ENCODE results near the gene GAS2L2.

The GAS2L2 gene

DNA sequence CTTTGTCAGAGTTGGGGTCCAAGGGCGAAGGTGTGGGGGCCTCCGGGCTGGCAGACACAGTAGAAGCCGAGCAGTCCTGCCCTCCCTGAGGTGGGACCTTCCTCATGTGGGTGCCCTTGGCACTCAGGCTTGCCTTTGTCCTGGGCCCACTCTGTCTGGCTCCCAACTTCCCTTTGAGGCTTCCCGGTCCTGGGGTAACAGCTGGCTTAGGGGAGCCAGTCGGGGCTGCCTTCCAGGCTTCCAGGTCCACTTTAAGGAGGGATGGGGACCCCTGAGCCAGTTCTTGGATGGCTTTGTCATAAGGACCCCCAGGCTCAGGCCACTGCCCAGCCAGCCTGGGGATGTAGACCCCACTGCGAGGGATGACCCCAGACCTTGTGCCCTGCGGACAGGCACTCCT is 7.8 kb downstream of the GAS2L2 start:
- peak; percentile 50 for DNase-seq

- no peak for DNase-seq
These were observed 8.2 kb downstream of the GAS2L2 start for GRCh38 chr17:35744830-35745229.

GRCh38 chr17:35743626-35744328 is 9.3 kb downstream of the GAS2L2 start:
- DNase-seq: peak; percentile 85

DNA sequence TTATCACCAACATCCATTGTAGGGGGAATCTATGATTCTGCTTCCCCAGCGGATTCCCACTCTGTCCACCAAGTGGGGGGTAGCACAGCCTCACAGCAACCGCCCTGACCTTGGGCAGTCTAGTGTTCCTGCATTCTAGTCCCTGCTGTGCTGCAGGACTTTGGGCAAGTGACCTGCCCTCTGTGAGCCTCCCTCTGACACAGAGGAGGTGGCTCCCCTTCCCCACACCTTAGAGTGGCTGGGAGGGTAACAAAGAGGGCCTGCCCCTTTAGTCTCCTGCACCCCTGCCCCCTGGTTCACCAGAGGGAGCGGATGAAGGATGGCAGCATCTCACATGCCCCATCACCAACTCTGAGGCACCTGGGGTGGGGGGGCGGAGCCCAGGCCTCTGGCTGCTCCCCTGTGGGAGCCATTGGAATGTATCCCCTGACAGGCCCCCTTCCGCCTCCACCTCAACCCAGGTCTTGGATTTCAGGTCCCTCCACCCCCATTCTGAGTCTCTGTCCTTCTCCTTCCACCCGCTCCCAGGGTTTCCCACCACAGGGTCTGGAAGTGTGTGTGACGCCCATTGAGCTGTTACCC is 10.1 kb downstream of the GAS2L2 start:
- no peak for DNase-seq

DNA sequence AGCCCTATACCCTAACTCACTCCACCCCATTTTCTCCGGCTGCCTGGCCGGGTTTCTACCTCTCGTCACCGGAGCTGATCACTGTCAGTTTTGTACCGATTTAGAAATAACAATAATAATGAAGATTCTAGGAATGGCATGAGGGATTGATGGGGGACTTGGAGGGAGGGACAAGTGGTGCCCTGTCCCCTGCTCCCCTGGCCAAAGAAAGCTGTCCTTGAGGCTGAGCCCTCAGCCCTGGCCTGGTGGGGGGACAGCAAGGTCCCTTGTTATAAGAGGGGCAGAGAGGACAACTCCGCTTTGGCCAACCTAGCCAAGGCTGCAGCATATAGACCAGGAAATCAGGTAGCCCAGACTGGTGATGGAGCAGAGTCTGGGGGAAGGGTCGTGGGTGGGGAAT is 10.5 kb downstream of the GAS2L2 start:
- DNase-seq: no peak

DNA sequence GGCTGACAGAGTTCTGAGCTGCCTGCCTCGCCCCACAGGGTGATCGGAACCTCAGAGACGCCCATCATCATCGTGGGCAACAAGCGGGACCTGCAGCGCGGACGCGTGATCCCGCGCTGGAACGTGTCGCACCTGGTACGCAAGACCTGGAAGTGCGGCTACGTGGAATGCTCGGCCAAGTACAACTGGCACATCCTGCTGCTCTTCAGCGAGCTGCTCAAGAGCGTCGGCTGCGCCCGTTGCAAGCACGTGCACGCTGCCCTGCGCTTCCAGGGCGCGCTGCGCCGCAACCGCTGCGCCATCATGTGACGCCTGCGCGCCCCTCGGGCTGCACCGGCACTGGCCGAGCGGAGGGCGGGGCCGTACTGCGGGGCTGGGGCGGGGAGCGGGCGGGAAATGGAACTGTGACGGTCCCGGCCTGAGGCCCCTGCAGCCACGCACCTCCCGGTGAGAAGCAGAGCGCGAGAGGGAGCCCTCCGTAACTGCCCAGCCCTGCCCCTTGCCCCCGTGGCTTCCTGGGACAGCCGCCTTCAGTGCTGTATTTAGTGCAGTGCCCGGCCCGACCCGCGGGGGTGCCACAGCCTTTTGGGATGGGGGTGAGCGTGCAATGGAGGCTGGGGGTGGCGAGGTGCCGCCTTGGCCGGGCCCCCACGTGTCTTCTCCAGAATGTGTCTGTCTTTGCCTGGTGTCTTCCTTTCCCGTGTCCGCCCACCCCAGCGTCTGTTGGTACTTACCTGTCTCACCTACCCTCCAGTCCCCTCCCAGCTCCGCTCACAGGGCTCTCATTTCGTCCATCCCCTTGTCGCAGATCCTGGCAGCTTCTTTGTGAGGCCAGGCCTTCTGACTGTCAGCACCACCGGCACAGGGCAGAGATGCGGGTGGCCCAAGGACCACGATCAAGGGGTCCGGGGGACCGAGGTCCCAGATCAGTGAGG is 11.8 kb downstream of the GAS2L2 start:
- peak; percentile 72 for DNase-seq

- DNase-seq: no peak
These were observed 12.8 kb downstream of the GAS2L2 start for GRCh38 chr17:35740216-35740615.

- no peak for DNase-seq
These were observed 14.4 kb downstream of the GAS2L2 start for GRCh38 chr17:35738519-35739133.

DNA sequence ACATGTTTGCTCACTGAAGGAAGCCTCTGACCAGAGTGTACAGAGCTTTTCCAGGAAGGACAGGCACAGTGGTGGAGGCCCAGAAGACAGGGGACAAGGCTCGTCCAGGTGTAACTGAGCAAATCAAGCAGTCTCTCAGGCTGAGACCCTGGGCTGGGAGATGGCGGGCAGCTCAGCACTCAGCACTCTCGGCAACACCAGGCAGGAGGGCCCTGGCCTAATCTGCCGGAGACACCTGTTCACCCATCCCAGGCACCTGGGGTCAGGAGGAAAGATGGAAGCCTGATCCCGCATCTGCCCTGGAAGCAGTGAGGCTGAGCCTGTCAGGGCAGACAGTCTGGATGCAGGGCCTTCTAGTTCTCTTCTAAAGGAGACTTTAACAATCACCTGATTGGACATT is 16.8 kb downstream of the GAS2L2 start:
- no peak for DNase-seq

DNA sequence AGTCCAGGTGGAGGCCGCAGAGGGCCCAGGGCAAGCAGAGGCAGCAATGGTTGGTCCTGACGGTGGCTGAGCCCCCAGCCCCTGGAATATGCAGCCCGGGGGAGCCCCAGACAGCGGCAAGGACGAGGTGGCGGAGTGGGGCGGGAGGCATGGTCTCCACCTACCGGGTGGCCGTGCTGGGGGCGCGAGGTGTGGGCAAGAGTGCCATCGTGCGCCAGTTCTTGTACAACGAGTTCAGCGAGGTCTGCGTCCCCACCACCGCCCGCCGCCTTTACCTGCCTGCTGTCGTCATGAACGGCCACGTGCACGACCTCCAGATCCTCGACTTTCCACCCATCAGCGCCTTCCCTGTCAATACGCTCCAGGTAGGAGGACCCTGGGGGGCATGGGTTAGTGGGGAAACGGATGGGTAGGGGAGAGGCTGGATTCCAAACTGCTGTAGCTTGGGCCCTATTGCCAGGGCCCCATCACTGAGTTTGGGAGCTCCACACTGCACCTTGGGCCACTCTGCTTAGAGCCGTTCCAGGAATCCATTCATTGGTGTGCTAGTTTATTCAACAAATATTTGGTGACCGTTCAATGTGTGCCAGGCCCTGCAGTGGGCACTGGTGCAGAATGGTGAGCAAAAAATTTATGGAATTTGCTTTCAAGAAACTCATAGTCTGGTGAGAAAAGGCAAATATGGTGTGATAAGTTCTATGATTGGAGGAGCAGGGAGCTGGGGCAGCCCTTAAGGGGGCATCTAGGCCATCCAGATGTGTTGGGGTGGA is 17.8 kb downstream of the GAS2L2 start:
- peak; percentile 50 for DNase-seq

DNA sequence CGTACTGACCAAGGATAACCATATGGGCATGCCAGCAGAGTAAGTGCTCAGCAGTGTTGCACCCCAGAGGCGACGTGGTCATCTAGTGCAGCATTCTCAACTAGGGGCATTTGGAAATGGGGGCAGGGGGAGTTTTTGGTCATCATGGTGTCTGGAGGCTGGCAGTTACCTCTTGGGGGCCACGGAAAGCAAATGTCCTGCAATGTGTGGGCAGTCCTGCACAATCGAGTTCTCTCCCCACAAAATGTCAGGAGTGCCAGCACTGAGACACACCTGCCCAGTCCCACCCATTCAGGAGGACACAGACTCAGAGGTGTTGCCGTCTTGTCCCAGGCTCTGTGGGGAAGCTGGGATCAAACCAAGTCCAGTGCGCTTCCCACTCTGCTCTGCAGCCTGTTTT is 18.6 kb downstream of the GAS2L2 start:
- DNase-seq: peak; percentile 40

DNA sequence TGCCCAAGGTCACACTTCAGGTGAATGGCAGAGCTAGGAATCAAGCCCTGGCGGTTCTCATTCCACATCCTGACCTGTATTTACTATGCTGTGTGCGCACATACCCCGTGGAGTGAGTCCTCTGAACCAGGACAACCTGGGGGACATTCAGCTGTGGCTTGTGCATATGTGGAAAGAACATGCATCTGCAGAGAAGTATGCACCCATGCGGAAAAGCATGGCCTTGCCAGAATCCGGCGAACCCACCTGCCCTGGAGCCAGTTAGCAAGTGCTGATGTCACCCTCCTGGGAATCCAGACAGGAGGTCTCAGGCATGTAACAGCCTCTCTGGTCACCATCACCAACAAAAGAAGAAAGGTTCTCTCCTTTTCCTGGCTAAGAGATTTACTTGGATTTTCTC is 19.7 kb downstream of the GAS2L2 start:
- DNase-seq: peak; percentile 93

DNA sequence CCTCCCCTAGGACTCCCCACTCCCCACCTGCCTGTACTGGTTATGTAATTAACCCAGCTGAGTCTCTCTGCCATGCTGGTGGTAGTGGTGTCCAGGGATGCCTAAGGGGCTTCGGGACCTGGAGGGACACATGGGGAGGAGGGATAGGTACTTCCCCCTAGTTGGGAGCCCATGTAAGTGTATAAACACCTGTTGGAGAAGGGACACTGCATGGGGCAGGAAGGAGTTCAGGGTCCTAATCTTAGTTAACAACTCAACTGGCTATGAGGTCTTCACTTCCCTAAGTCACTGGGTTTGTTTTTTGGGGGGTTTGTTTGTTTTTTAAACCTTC is 20.3 kb downstream of the GAS2L2 start:
- DNase-seq: peak; percentile 55

GRCh38 chr17:35731917-35732805 is 20.9 kb downstream of the GAS2L2 start:
- peak; percentile 81 for DNase-seq

DNA sequence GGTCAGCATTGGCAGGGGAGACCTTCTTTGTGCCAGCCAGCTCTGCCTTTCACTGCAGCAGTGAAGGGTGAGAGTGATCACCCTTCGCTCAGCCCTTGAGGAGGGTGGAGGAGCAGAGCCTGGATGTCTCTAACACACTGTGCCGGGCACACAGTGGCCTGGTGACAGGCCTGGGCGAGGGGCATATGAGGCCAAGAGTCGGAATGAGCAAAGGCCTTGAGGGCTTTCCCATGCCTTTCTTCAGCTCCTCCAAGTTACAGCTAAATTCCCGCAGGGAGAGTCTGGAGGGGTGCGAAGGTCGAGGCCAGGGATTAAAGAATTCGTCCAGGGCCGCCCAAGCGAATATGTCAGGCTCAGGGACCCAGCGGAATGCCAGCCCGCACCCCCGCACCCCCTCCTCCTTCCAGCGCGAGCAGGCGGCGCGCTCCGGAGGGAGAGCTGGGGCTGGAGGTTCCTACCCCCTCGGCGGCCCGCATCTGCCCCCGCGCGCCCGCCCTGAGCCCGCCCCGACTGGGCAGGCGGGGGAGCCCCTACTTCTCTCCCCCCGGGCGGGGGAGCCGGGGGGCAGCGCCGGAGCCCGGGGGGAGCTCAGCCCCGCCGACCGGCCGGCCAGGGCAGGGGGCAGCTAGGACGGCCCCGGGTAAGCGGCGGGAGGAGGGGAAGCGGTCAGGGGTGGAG is 21.7 kb downstream of the GAS2L2 start, which contains the start of gene RASL10B:
Gene RASL10B (plus strand): TSS at position 401 of the 678 bp plus-strand sequence. CDS start 3,546 bp downstream, outside the sequence.
- peak; percentile 89 for DNase-seq

GRCh38 chr17:35730400-35731005 is 22.5 kb downstream of the GAS2L2 start:
- DNase-seq: peak; percentile 70

DNA sequence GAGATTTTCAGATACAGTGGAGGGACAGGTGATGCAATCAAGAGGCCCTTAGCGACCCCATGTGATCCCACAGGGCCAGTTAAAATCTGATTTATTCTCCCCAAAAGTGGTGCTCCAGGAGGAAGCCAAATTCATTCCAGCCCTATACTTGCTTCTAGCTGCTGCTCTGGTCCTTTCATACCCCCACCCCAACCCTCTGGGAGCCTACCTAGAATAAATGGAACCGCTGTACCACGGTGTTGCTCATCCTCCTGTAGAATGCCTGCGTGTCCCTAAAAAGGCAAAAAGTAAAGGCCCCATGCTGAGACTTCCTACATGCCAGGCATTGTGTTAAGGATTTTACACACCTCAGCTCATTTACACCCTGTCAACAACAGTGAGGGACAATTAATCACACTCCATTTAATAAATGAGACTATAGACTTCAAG is 23.6 kb downstream of the GAS2L2 start:
- DNase-seq: peak; percentile 51

DNA sequence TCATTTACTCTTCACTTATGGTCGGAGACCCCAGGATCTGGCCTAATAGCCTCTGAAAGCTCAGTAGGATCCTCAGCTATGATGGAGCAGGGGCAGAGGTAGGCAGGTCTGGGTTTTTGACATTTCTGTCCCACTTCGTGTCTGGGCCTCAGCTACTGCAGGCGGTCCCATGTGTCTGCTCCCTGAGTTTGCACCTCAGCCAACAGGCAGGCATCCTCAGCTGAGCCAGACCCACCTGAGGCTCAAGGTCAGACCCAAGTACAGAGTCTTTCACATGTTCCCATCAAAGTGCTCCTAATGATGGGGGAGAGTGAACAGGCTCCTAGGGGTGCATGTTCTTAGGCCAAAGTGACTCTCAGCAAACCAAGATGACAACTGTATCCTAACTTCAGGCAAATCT is 24.5 kb downstream of the GAS2L2 start:
- peak; percentile 52 for DNase-seq

DNA sequence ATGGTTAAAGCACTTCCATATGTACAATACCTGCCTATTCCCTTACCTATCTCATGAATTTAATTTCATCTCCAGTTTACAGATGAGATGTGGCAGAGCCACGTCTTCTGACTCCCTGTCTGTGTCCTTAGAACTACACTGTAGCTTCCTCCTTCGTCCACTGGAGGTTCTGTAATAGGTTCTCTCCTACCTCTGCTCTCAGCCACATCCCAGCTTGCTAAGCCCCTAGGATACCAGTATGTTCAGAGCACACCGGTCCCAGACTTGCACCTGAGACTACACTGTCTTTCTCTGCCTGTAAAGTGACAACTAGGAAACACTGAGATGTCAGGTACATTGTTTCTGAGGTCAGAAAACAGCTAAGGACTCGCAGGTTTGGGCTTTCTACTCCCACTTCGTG is 25.4 kb downstream of the GAS2L2 start:
- DNase-seq: peak; percentile 56

DNA sequence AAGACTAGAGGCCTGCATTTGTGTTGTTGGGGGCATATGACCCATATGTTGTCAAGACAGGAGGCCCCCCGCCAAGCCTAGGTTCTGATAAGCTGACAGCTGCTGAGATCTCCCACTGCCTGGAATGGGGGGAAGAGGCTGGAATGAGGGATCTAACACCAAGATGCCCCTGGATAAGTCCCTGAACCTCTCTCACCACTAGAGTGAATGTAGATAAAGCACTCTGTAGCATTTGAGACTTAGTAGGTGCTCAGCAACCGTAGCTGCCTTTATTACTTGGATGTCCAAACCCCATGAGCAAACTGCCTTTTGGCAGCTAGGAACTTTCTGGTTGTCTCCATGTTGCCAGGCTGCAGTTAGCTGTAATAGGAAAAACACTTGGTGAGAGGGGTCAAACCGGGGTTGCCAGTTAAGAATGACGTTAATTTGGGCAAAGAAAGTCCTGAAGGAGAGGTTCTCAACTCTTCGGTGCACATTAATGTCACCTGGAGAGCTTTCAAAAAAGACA is 26.0 kb downstream of the GAS2L2 start:
- DNase-seq: no peak

Data from islet precursor cell (in vitro differentiated cells).